ENCODE data around the gene MTHFSD. TPM values are rescaled to one million over a fixed set of nuclear protein-coding genes. Genes with fewer than 3 reads are reported as not detected.

MTHFSD gene
- total and polyA plus RNA-seq, 2 of the 8 experiments (the other 6 are each of a cell fraction or from before 2014, with no cell fraction given): 7.1 to 9.8 TPM

DNA sequence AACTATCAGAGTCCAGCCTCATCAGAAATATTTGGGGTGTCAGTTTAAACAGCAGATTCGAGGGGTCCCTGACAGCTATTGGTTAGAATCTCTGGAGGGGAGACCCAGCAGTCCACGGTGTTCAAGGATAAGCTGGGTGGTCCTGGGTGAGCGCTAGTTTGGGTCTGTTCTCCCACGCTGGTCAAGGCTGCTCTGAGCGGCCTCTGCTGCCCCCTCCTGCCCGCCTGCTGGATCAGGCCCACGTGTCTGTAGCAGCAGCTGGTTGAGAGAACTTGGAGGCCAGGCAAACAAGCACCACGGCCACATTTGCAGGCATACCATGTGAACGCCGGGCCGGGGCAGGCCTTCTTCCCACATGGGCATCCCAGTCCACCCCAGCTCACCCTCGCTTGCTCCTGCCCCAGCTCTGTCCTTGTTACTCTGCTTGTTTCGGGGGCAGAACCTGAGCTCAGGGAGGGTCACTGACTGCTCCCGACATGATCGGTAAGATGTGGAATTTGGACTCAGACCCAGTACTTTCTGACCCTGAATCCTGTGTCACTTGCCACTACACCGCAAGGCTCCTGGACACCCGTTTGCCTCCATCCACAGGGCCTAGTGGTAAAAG, 37.3 kb downstream of the MTHFSD start (continued):
- no peak for TF ChIP-seq GTF2F1 (IDR thresholded peaks at IDR 0.05; ENCODE audit: borderline replicate concordance, low read depth, low read length)
- TF ChIP-seq CBX5 (IDR thresholded peaks at IDR 0.05; ENCODE audit: low read depth, low read length): no peak
- no peak for TF ChIP-seq FOSL1 (IDR thresholded peaks at IDR 0.05; ENCODE audit: insufficient read depth, low read depth, low read length)
- no peak for TF ChIP-seq SUZ12 (IDR thresholded peaks at IDR 0.05; ENCODE audit: low read length)
- TF ChIP-seq MAFK (IDR thresholded peaks at IDR 0.05; ENCODE audit: low read depth, low read length): no peak
- TF ChIP-seq CHD1 (IDR thresholded peaks at IDR 0.05; ENCODE audit: low read depth, low read length): no peak
- no peak for TF ChIP-seq CBX8 (IDR thresholded peaks at IDR 0.05; ENCODE audit: borderline replicate concordance, low read depth, low read length)
- no peak for TF ChIP-seq BACH1 (IDR thresholded peaks at IDR 0.05; ENCODE audit: low read length)

All from H1 (cell line).